ENCODE measurements around the gene DLG2.

Gene DLG2

DNA sequence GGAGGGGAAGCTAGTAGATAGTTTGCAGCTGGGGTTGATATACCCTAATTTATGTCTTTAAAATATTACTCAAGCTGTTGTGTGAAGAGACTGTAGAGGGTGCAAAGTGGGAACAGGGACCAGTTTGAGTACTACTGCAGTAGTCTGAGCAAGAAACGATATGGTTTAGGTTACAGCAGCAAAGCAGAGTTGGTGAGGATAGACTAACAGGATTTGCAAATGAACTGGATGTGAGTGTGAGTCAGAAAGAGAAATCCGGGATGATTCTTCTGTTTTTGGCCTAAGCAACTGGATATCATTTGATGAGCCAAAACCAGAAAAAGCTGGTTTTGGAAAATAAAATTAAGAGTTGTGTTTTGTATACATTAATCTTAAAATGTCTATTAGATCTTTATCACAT lies 1591.5 kb downstream of the DLG2 start:
- DNase-seq = no peak

GRCh38 chr11:84034484-84034883 lies 1592.7 kb downstream of the DLG2 start:
- DNase-seq = no peak

DNA sequence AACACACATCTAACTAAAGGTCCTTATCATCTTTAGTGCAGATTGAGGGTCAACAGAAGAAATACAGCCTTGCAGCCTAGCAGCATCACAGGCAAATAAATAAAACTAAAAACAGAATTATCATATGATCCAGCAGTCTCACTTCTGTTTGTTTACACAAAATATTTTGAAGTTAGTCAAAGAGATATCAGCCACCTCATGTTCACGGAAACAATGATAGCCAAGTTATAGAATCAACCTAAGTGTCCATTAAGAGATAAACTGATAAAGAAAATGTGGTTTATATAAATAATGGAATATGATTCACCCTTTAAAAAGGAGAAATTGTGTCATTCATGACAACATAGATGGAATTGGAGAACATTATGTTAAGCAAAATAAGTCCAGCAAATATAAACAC lies 1602.9 kb downstream of the DLG2 start:
- DNase-seq = no peak

DNA sequence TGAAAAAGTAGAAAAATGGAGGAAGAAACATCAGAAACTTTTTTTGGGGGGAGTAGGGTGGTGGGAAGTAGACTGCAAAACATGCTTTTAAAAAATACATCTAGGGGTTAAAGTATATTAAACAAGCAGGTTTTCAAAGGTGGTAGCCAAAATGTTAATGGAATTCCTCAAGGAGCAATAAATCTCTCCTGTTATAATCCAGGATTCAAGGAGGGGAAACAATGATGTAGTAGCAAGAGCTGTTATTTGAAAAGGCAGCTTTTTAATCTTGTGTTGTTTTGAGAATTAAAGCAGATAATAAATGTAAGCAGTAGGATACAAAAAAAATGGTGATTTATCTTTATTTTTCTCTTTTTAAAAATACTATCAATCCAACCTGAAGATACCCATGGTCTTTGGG lies 1604.4 kb downstream of the DLG2 start:
- no peak for DNase-seq

DNA sequence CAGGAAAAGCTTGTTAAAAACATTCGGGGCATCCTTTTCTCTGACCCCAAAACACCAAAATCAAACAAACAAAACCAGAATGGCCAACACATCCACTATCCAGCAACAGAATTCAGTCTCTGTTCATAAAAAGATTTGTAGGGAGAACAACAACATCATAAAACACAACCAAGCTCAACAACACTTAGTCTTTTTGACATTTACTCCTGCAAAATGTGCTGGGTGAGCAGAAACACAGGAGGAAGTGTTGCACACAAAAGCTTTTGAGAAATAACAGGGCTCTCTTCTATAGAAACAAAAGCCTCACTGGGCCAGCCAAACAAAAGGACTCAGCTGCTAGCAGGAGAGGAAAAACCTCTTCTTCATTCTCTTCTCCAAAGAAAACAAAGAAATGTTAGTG lies 1604.9 kb downstream of the DLG2 start:
- no peak for DNase-seq

DNA sequence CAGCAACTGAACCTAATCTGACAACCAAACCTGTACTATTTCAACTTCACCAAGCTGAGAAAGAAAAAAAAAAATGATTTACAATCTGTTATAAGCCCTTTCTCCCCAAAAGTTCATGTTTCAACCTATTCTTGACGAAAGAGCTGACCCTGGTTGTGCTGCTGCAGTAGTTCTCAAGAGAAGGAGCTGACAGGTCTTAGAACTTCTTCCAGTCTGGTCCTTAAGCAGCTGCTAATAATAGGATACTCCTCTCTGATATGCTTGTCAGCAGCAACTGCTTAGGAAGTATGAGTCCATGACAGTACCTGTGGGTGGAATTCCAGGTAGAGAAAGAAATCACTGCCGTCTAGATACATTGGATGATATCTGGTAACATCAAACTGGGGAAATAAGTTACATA lies 1605.9 kb downstream of the DLG2 start:
- DNase-seq = no peak

- DNase-seq = no peak
Observed at GRCh38 chr11:84019571-84020194, 1607.5 kb downstream of the DLG2 start.

DNA sequence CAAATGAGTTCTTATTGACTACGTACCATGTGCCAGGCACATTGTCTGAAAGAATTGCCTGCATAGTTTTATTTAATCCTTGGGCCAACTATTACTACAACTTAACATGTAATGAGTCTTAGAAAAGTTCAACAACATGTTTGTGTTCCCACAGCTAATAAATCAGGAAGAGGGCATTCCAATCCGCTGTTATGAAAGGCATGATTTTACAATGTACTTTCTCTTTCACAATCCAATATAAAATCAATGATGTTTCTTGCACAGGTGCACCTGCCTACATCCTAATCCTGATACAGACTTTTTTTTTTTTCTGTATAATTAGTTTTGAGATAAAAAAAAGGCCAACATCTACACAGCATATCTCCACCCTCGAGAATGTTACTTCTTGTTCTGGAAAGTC lies 1612.6 kb downstream of the DLG2 start:
- no peak for DNase-seq

- DNase-seq = no peak
Observed at GRCh38 chr11:84012171-84012826, 1614.8 kb downstream of the DLG2 start.

DNA sequence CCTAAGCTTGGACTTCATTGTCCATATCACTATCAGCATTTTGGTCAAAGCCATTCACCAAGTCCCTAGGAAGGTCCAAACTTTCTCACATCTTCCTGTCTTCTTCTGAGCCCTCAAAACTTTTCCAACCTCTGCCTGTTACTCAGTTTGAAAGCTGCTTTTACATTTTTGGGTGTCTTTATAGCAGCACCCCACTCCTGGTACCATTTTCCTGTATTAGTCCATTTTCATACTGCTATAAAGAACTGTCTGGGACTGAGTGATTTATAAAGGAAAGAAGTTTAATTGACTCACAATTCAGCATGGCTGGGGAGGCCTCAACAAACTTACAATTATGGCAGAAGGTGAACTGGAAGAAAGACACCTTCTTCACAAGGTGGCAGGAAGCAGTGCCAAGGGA lies 1624.0 kb downstream of the DLG2 start:
- no peak for DNase-seq

DNA sequence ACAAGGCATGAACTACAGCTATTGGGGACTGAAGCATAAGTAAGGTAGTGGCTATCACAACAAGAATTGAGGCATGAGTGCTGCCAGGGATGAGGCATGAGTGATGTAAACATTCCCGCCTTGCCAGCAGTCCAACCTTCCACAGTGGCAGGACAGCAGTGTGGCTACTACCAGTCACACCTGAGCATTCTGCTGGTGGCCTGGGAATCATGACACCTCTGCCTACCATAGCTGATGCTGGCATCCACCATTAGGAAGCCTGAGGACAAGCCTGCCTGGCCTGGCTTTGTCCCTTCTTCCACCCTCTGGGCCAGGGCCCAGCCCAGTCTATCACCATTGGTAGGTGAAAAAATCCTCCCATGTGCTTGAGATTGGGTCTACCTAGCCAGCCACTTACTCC lies 1628.2 kb downstream of the DLG2 start:
- DNase-seq = no peak

DNA sequence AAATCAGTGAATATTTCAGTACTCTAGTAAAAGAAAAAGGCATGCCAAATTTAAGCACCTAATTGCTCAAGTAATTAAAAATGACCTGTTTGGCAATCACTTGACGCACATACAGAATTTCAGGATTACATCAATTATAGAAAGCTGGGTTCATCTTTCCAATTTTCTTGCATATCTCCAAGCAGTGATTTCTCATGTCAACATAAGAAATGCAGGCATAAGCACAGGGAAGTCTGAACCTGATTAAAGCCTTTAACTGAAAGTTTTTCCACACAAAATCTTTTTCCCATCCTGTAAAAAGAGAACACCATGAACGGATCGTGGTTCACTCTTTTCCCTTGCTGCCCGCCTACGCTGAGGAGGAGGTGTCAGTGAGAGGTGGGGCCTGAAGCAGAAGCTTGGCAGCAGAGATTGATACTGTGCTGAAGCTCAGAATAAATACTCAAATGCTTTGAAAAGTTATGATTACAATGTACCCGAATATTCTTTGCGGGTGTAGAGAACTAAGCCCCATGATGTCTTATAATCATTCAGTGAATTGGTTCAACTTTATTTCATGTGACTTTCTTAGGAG lies 1636.9 kb downstream of the DLG2 start:
- no peak for DNase-seq

- no peak for DNase-seq
Observed at GRCh38 chr11:83982825-83983224, 1644.3 kb downstream of the DLG2 start.

GRCh38 chr11:83979593-83979992 lies 1647.6 kb downstream of the DLG2 start:
- DNase-seq = no peak

DNA sequence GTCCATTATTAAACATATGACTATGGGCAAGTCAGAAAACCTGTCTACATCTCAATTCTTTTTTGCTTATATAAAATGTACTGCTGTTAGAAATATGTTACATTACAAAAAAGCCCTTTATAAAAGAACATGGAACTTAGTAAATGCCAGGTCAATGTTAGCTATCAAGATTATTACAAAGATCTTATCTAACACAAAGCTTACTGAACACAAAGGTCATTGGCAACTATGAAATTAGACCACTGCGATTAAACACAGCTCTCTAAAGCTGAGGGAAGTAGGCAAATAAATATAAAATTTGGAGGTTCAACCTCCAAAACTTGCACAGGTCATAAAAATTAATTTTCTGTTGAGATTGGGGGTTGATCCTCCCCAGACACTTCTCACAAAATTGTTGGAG lies 1648.2 kb downstream of the DLG2 start:
- no peak for DNase-seq

- DNase-seq = no peak
Observed at GRCh38 chr11:83976086-83976485, 1651.1 kb downstream of the DLG2 start.

GRCh38 chr11:83972536-83972935 lies 1654.6 kb downstream of the DLG2 start:
- DNase-seq = no peak

- DNase-seq = no peak
Observed at GRCh38 chr11:83971063-83971462, 1656.1 kb downstream of the DLG2 start.

- DNase-seq = no peak
Observed at GRCh38 chr11:83970061-83970671, 1657.0 kb downstream of the DLG2 start.

DNA sequence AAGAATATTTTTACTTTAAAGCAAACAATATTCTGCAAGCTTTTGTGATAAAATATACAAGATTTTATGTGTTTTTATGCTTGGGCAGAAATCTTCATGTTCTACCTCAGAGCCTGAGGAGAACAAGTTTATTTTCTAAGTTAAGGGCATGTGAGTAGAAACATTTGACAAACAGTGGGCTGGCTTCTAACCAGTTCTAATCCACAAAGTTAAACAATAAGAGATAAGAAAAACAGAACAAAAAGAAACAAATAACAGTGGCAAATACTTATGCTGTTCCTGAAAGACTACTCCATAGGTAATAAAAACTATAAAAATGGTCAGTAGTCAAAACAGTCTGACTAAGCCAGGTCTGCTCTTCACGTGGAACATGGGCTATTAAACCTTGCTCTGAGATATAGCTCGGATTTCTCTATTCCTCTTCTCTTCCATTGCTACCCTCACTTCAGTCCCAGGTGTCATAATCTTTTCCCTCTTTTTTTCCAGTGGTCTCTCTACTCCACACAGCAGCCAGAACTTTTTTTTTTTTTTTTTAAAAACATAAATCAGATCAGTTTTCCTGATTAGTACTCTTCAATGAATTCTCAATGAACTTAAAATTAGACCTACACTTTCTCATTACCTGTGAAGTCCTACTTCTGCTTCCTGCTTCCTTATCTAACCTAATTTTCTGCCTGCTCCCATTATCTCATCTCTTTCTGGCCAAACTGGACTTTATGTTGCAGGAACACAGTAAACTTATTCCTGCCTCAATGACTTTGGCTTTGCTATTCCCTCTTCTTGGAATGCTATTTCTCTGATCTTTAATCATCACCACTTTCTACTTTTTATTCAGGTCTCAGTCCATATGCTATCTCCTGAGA lies 1669.9 kb downstream of the DLG2 start:
- no peak for DNase-seq

DNA sequence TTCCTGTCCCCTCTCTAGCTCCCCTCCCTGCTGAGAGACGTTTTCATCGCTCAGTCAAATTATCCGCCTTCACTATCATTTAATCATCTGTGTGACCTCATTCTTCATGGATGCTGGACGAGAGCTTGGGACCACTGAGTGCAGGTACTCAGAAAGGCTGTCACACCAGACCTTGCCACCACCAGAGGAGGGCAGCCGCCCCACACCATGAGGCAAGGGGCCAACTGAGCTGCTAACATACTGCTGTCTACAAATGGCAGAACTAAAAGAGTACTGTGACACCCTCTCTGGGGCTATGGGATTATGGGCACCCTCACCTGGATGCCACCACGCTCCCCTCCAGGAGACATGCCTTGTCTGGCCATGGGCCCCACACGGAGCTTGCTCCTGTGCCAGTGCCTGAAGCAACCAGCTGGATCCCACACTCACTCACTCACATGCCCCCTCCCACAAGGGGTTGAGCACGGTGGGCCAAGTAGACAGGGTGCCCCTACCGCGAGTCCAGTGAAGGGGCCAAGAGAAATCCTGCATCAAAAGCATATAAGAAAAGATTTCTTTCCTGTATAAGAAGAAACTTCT lies 1670.9 kb downstream of the DLG2 start:
- DNase-seq = no peak

GRCh38 chr11:83954780-83955179 lies 1672.4 kb downstream of the DLG2 start:
- no peak for DNase-seq

- no peak for DNase-seq
Observed at GRCh38 chr11:83951521-83951920, 1675.6 kb downstream of the DLG2 start.

Data from CD4-positive, alpha-beta T cell treated with Interleukin-1 beta for 1 hour (primary cell).